Endothelial cell of umbilical vein (primary cell): ENCODE measurements around the gene KLK1.

Source experiments
- EZH2 ChIP-seq: IDR thresholded peaks from 2 replicates; pipeline ENCODE4 v1.6.1; 2012; ENCODE audit warnings: borderline replicate concordance, low read depth, mild to moderate bottlenecking, moderate library complexity, low read length, inconsistent platforms; ENCODE audit not compliant: severe bottlenecking
- GATA2 ChIP-seq: IDR thresholded peaks from 2 replicates; pipeline ENCODE4 v1.7.0; 2011; ENCODE audit warnings: low read depth, mild to moderate bottlenecking, moderate library complexity, mixed read lengths, low read length; ENCODE audit not compliant: insufficient read length, insufficient read depth
- MAX ChIP-seq: IDR thresholded peaks from 2 replicates; pipeline ENCODE4 v1.6.1; 2011; ENCODE audit not compliant: insufficient read depth, insufficient read length
- POLR2A ChIP-seq: IDR thresholded peaks from 2 replicates; pipeline ENCODE4 v1.6.1; 2012; ENCODE audit warnings: low read depth, mild to moderate bottlenecking, control low read depth, low read length
- POLR2AphosphoS5 ChIP-seq: IDR thresholded peaks from 2 replicates; pipeline ENCODE4 v1.6.1; 2012; ENCODE audit warnings: low read depth, mild to moderate bottlenecking, control low read depth, low read length, moderate library complexity; ENCODE audit not compliant: insufficient read depth
- TF ChIP-seq, protein P1 (sequence below), 2 donors: IDR thresholded peaks; 1 replicate in 1 of 2; 2 replicates in 1 of 2; pipeline ENCODE4 v1.5.1; 2011; ENCODE audit warnings: low read length in 2 of 2, mild to moderate bottlenecking in 2 of 2, moderate library complexity in 2 of 2, control low read depth in 1 of 2, inconsistent platforms in 1 of 2, low read depth in 1 of 2; ENCODE audit not compliant: insufficient read depth in 1 of 2; ENCODE audit errors: extremely low read depth in 1 of 2

DNA sequence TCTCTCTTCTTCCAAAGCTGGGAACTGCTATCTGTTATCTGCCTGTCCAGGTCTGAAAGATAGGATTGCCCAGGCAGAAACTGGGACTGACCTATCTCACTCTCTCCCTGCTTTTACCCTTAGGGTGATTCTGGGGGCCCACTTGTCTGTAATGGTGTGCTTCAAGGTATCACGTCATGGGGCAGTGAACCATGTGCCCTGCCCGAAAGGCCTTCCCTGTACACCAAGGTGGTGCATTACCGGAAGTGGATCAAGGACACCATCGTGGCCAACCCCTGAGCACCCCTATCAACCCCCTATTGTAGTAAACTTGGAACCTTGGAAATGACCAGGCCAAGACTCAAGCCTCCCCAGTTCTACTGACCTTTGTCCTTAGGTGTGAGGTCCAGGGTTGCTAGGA, 36.3 kb upstream of the KLK1 start:
- TF ChIP-seq, protein P1, sequence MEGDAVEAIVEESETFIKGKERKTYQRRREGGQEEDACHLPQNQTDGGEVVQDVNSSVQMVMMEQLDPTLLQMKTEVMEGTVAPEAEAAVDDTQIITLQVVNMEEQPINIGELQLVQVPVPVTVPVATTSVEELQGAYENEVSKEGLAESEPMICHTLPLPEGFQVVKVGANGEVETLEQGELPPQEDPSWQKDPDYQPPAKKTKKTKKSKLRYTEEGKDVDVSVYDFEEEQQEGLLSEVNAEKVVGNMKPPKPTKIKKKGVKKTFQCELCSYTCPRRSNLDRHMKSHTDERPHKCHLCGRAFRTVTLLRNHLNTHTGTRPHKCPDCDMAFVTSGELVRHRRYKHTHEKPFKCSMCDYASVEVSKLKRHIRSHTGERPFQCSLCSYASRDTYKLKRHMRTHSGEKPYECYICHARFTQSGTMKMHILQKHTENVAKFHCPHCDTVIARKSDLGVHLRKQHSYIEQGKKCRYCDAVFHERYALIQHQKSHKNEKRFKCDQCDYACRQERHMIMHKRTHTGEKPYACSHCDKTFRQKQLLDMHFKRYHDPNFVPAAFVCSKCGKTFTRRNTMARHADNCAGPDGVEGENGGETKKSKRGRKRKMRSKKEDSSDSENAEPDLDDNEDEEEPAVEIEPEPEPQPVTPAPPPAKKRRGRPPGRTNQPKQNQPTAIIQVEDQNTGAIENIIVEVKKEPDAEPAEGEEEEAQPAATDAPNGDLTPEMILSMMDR (IDR thresholded peaks at IDR 0.05; ENCODE audit: extremely low read depth in 1 of 2, insufficient read depth in 1 of 2, low read depth in 1 of 2, low read length in 2 of 2), result no peak
- TF ChIP-seq GATA2 (no peak), MAX (no peak), POLR2A (no peak), EZH2 (no peak), POLR2AphosphoS5 (no peak)
